Measurements from ENCODE around the gene SCT. TPM values are rescaled to one million over a fixed set of nuclear protein-coding genes. Genes with fewer than 3 reads are reported as not detected.

The SCT gene
- total RNA-seq, 1 donor from 2014 or later, result 74.6 TPM

GRCh38 chr11:603154-603553 lies 23.8 kb downstream of the SCT start:
- Histone ChIP-seq H3K27ac (ENCODE audit: low read depth, low read length) (no peak overlapping the region), H3K9ac (ENCODE audit: low read depth in 1 of 3, low read length in 3 of 3) (no peak overlapping the region), H3K4me1 (ENCODE audit: control insufficient read depth in 3 of 3, insufficient read depth in 3 of 3, low read length in 3 of 3) (no peaks in the 10 kb centered on the region), H3K9me3 (ENCODE audit: control insufficient read depth in 3 of 3, low read length in 3 of 3) (no peaks in the 10 kb centered on the region), H3K27me3 (ENCODE audit: control insufficient read depth in 3 of 3, insufficient read depth in 3 of 3, low read length in 3 of 3) (no peaks in the 10 kb centered on the region), H3K36me3 (ENCODE audit: control insufficient read depth in 3 of 3, insufficient read depth in 3 of 3, low read length in 3 of 3) (peaks cover 63 to 72% (median 70%) of the 10 kb centered on the region in 3 donors), H3K4me3 (ENCODE audit: low read length in 3 of 3) (no peak overlapping the region)

GRCh38 chr11:601573-602245 lies 25.3 kb downstream of the SCT start:
- H3K4me1 ChIP-seq (ENCODE audit: control insufficient read depth in 3 of 3, insufficient read depth in 3 of 3, low read length in 3 of 3), result no peaks in the 10 kb centered on the region
- no peaks in the 10 kb centered on the region for H3K27me3 ChIP-seq (ENCODE audit: control insufficient read depth in 3 of 3, insufficient read depth in 3 of 3, low read length in 3 of 3)
- H3K4me3 ChIP-seq (ENCODE audit: low read length in 3 of 3), result no peak overlapping the region
- no peak overlapping the region for H3K9ac ChIP-seq (ENCODE audit: low read depth in 1 of 3, low read length in 3 of 3)
- H3K36me3 ChIP-seq (ENCODE audit: control insufficient read depth in 3 of 3, insufficient read depth in 3 of 3, low read length in 3 of 3), result peaks cover 62 to 69% (median 64%) of the 10 kb centered on the region in 3 donors
- H3K9me3 ChIP-seq (ENCODE audit: control insufficient read depth in 3 of 3, low read length in 3 of 3), result no peaks in the 10 kb centered on the region
- H3K27ac ChIP-seq (ENCODE audit: low read depth, low read length), result no peak overlapping the region

GRCh38 chr11:598005-598680 lies 28.8 kb downstream of the SCT start:
- no peaks in the 10 kb centered on the region for H3K9me3 ChIP-seq (ENCODE audit: control insufficient read depth in 3 of 3, low read length in 3 of 3)
- no peak overlapping the region for H3K9ac ChIP-seq (ENCODE audit: low read depth in 1 of 3, low read length in 3 of 3)
- H3K27me3 ChIP-seq (ENCODE audit: control insufficient read depth in 3 of 3, insufficient read depth in 3 of 3, low read length in 3 of 3), result no peaks in the 10 kb centered on the region
- H3K4me1 ChIP-seq (ENCODE audit: control insufficient read depth in 3 of 3, insufficient read depth in 3 of 3, low read length in 3 of 3), result no peaks in the 10 kb centered on the region
- H3K4me3 ChIP-seq (ENCODE audit: low read length in 3 of 3), result no peak overlapping the region
- H3K36me3 ChIP-seq (ENCODE audit: control insufficient read depth in 3 of 3, insufficient read depth in 3 of 3, low read length in 3 of 3), result peaks cover 58 to 66% (median 62%) of the 10 kb centered on the region in 3 donors
- no peak overlapping the region for H3K27ac ChIP-seq (ENCODE audit: low read depth, low read length)

- H3K4me3 ChIP-seq (ENCODE audit: low read length in 3 of 3), result no peak overlapping the region
- H3K9me3 ChIP-seq (ENCODE audit: control insufficient read depth in 3 of 3, low read length in 3 of 3), result no peaks in the 10 kb centered on the region
- H3K9ac ChIP-seq (ENCODE audit: low read depth in 1 of 3, low read length in 3 of 3), result no peak overlapping the region
- H3K27me3 ChIP-seq (ENCODE audit: control insufficient read depth in 3 of 3, insufficient read depth in 3 of 3, low read length in 3 of 3), result no peaks in the 10 kb centered on the region
- H3K27ac ChIP-seq (ENCODE audit: low read depth, low read length), result no peak overlapping the region
- H3K36me3 ChIP-seq (ENCODE audit: control insufficient read depth in 3 of 3, insufficient read depth in 3 of 3, low read length in 3 of 3), result peaks cover 64 to 72% (median 67%) of the 10 kb centered on the region in 3 donors
- H3K4me1 ChIP-seq (ENCODE audit: control insufficient read depth in 3 of 3, insufficient read depth in 3 of 3, low read length in 3 of 3), result no peaks in the 10 kb centered on the region
Measured at GRCh38 chr11:597166-597725, 29.7 kb downstream of the SCT start.

- Histone ChIP-seq H3K36me3 (ENCODE audit: control insufficient read depth in 3 of 3, insufficient read depth in 3 of 3, low read length in 3 of 3) (peaks cover 57 to 67% (median 64%) of the 10 kb centered on the region in 3 donors), H3K27ac (ENCODE audit: low read depth, low read length) (no peak overlapping the region), H3K27me3 (ENCODE audit: control insufficient read depth in 3 of 3, insufficient read depth in 3 of 3, low read length in 3 of 3) (no peaks in the 10 kb centered on the region), H3K4me3 (ENCODE audit: low read length in 3 of 3) (no peak overlapping the region), H3K9ac (ENCODE audit: low read depth in 1 of 3, low read length in 3 of 3) (no peak overlapping the region), H3K4me1 (ENCODE audit: control insufficient read depth in 3 of 3, insufficient read depth in 3 of 3, low read length in 3 of 3) (no peaks in the 10 kb centered on the region), H3K9me3 (ENCODE audit: control insufficient read depth in 3 of 3, low read length in 3 of 3) (no peaks in the 10 kb centered on the region)
Measured at GRCh38 chr11:596374-596773, 30.6 kb downstream of the SCT start.

- Histone ChIP-seq H3K4me3 (ENCODE audit: low read length in 3 of 3) (no peak overlapping the region), H3K9me3 (ENCODE audit: control insufficient read depth in 3 of 3, low read length in 3 of 3) (no peaks in the 10 kb centered on the region), H3K27ac (ENCODE audit: low read depth, low read length) (no peak overlapping the region), H3K9ac (ENCODE audit: low read depth in 1 of 3, low read length in 3 of 3) (no peak overlapping the region), H3K4me1 (ENCODE audit: control insufficient read depth in 3 of 3, insufficient read depth in 3 of 3, low read length in 3 of 3) (no peaks in the 10 kb centered on the region), H3K27me3 (ENCODE audit: control insufficient read depth in 3 of 3, insufficient read depth in 3 of 3, low read length in 3 of 3) (no peaks in the 10 kb centered on the region), H3K36me3 (ENCODE audit: control insufficient read depth in 3 of 3, insufficient read depth in 3 of 3, low read length in 3 of 3) (peaks cover 59 to 70% (median 67%) of the 10 kb centered on the region in 3 donors)
Measured at GRCh38 chr11:595400-595799, 31.6 kb downstream of the SCT start.

- Histone ChIP-seq H3K9me3 (ENCODE audit: control insufficient read depth in 3 of 3, low read length in 3 of 3) (no peaks in the 10 kb centered on the region), H3K4me3 (ENCODE audit: low read length in 3 of 3) (no peak overlapping the region), H3K4me1 (ENCODE audit: control insufficient read depth in 3 of 3, insufficient read depth in 3 of 3, low read length in 3 of 3) (no peaks in the 10 kb centered on the region), H3K9ac (ENCODE audit: low read depth in 1 of 3, low read length in 3 of 3) (no peak overlapping the region), H3K36me3 (ENCODE audit: control insufficient read depth in 3 of 3, insufficient read depth in 3 of 3, low read length in 3 of 3) (peaks cover 63 to 71% (median 69%) of the 10 kb centered on the region in 3 donors), H3K27me3 (ENCODE audit: control insufficient read depth in 3 of 3, insufficient read depth in 3 of 3, low read length in 3 of 3) (no peaks in the 10 kb centered on the region), H3K27ac (ENCODE audit: low read depth, low read length) (no peak overlapping the region)
Measured at GRCh38 chr11:593347-593746, 33.6 kb downstream of the SCT start.

- Histone ChIP-seq H3K27me3 (ENCODE audit: control insufficient read depth in 3 of 3, insufficient read depth in 3 of 3, low read length in 3 of 3) (no peaks in the 10 kb centered on the region), H3K9me3 (ENCODE audit: control insufficient read depth in 3 of 3, low read length in 3 of 3) (no peaks in the 10 kb centered on the region), H3K4me3 (ENCODE audit: low read length in 3 of 3) (no peak overlapping the region), H3K9ac (ENCODE audit: low read depth in 1 of 3, low read length in 3 of 3) (no peak overlapping the region), H3K36me3 (ENCODE audit: control insufficient read depth in 3 of 3, insufficient read depth in 3 of 3, low read length in 3 of 3) (peaks cover 61 to 69% (median 67%) of the 10 kb centered on the region in 3 donors), H3K27ac (ENCODE audit: low read depth, low read length) (no peak overlapping the region), H3K4me1 (ENCODE audit: control insufficient read depth in 3 of 3, insufficient read depth in 3 of 3, low read length in 3 of 3) (no peaks in the 10 kb centered on the region)
Measured at GRCh38 chr11:592918-593317, 34.1 kb downstream of the SCT start.

- Histone ChIP-seq H3K9ac (ENCODE audit: low read depth in 1 of 3, low read length in 3 of 3) (no peak overlapping the region), H3K9me3 (ENCODE audit: control insufficient read depth in 3 of 3, low read length in 3 of 3) (no peaks in the 10 kb centered on the region), H3K4me1 (ENCODE audit: control insufficient read depth in 3 of 3, insufficient read depth in 3 of 3, low read length in 3 of 3) (no peaks in the 10 kb centered on the region), H3K36me3 (ENCODE audit: control insufficient read depth in 3 of 3, insufficient read depth in 3 of 3, low read length in 3 of 3) (peaks cover 61 to 68% (median 67%) of the 10 kb centered on the region in 3 donors), H3K27me3 (ENCODE audit: control insufficient read depth in 3 of 3, insufficient read depth in 3 of 3, low read length in 3 of 3) (no peaks in the 10 kb centered on the region), H3K27ac (ENCODE audit: low read depth, low read length) (no peak overlapping the region), H3K4me3 (ENCODE audit: low read length in 3 of 3) (no peak overlapping the region)
Measured at GRCh38 chr11:592501-592900, 34.5 kb downstream of the SCT start.

GRCh38 chr11:590997-591396 lies 36.0 kb downstream of the SCT start:
- H3K9me3 ChIP-seq (ENCODE audit: control insufficient read depth in 3 of 3, low read length in 3 of 3), result no peaks in the 10 kb centered on the region
- H3K27ac ChIP-seq (ENCODE audit: low read depth, low read length), result no peak overlapping the region
- H3K27me3 ChIP-seq (ENCODE audit: control insufficient read depth in 3 of 3, insufficient read depth in 3 of 3, low read length in 3 of 3), result no peaks in the 10 kb centered on the region
- peaks cover 66 to 75% (median 67%) of the 10 kb centered on the region in 3 donors for H3K36me3 ChIP-seq (ENCODE audit: control insufficient read depth in 3 of 3, insufficient read depth in 3 of 3, low read length in 3 of 3)
- H3K4me3 ChIP-seq (ENCODE audit: low read length in 3 of 3), result no peak overlapping the region
- H3K4me1 ChIP-seq (ENCODE audit: control insufficient read depth in 3 of 3, insufficient read depth in 3 of 3, low read length in 3 of 3), result no peaks in the 10 kb centered on the region
- no peak overlapping the region for H3K9ac ChIP-seq (ENCODE audit: low read depth in 1 of 3, low read length in 3 of 3)
